GM12891 (cell line): ENCODE data around the gene PIKFYVE.

Source experiments
- PAX5 ChIP-seq: IDR thresholded peaks from 2 replicates; pipeline ENCODE4 v1.6.1; 2011; ENCODE audit warnings: low read length, moderate library complexity, mild to moderate bottlenecking; ENCODE audit not compliant: insufficient read depth, severe bottlenecking
- POLR2A ChIP-seq: IDR thresholded peaks from 2 replicates; pipeline ENCODE4 v1.6.1; 2011; ENCODE audit warnings: low read depth, low read length, control low read depth
- POLR2AphosphoS5 ChIP-seq: IDR thresholded peaks from 2 replicates; pipeline ENCODE4 v1.6.1; 2011; ENCODE audit warnings: low read depth, low read length, control low read depth
- POU2F2 ChIP-seq: IDR thresholded peaks from 2 replicates; pipeline ENCODE4 v1.6.1; 2011; ENCODE audit warnings: low read depth, mild to moderate bottlenecking, control low read depth, low read length, moderate library complexity
- SPI1 ChIP-seq: IDR thresholded peaks from 2 replicates; pipeline ENCODE4 v1.6.1; 2011; ENCODE audit warnings: low read depth, low read length, control low read depth
- TAF1 ChIP-seq: IDR thresholded peaks from 2 replicates; pipeline ENCODE4 v1.6.1; 2011; ENCODE audit warnings: low read depth, low read length, control low read depth

DNA sequence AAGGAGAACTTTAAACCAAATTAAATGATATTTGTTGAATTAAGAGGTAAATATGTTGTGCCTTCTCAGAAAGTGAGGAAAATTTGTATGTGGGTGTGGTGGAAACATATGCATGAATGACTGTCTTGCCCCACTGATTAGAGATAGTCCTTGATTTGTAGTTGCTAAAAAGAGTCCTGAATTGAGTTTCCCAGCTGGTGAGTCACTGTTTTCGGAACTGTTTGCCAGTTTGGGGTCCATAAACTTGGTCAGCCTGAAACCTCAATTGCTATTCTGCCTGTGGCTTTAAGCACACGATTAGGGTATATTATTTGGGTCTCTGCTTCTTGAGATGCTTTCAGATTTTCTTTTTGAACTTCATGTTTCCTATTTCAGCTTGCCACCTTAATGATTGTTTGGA, 53.3 kb downstream of the PIKFYVE start:
- TF ChIP-seq POLR2A (no peak), TAF1 (no peak), POLR2AphosphoS5 (no peak), PAX5 (no peak), SPI1 (no peak), POU2F2 (no peak)
